ENCODE measurements around the gene PPM1A.
"Not testable (repeated sequence)": the region's sequence is repeated elsewhere in the genome, so short reads cannot be mapped to it uniquely, and the experiment has no call there.

The PPM1A gene

GRCh38 chr14:60272177-60272576 lies 23.2 kb downstream of the PPM1A start:
- no peak for DNase-seq

- DNase-seq: no peak
Observed at GRCh38 chr14:60273956-60274355, 24.9 kb downstream of the PPM1A start.

- no peak for DNase-seq
Observed at GRCh38 chr14:60274448-60274847, 25.4 kb downstream of the PPM1A start.

DNA sequence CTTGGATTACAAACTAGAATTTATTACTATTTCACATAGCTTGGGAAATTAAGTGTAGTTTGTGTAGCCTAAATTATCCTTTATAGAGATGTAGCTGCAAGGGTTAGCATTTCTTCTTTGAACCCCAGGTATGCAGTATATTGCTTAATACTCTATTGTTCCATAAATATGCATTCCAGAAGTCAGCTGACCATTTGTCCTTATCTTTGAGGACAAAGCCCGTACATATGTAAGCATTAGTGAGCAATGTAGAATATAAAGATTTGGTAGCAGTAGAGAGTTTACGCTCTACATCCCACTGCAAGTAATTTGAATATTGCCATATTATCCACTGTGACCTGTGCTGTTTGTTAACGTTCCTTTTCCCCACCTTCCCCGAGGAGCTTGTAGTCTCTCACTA lies 26.9 kb downstream of the PPM1A start:
- DNase-seq: no peak

GRCh38 chr14:60276347-60276746 lies 27.3 kb downstream of the PPM1A start:
- no peak for DNase-seq

- no peak for DNase-seq
Observed at GRCh38 chr14:60277605-60278190, 28.7 kb downstream of the PPM1A start.

GRCh38 chr14:60278350-60278749 lies 29.3 kb downstream of the PPM1A start:
- DNase-seq: no peak

- no peak for DNase-seq
Observed at GRCh38 chr14:60287452-60287851, 38.4 kb downstream of the PPM1A start.

DNA sequence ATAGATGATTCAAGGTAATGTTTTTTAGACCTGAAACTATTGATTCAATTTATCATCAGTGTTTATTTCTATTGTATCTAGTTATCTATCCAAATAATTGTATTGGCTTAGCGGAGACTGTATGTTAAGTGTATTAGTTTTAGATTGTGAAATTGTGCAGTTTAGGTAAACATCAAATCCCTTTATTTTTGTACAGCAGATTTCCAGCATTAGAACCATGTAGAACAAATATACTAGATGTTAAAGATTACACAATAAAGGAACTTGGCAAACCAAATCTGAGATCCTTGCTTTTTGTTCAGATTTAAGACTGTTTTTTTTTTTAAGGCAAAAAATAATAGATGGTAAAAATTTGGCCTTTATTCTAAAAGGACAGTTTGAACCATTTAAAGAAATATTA lies 39.3 kb downstream of the PPM1A start:
- DNase-seq: no peak

- no peak for DNase-seq
Observed at GRCh38 chr14:60294411-60295069, 45.5 kb downstream of the PPM1A start.

GRCh38 chr14:60300019-60300418 lies 51.0 kb downstream of the PPM1A start:
- DNase-seq: no peak

DNA sequence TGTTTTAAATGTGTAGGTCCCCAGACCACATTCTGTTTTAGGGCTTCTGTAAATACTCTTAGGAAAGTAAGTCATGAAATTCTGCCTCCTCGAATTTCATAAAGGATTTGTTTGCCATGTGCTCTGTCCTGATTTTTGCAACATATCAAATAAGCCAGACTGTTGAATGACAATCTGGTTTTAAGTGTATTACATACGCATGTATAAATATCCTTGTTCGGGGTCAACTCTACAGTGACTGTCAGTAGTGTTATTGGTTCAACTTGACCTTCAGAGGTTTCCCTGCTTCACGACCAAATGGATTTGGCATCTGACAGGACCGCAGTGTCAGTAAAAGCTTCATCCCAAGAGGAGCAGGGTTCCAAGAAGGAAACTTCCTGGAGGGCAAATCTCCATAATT lies 52.7 kb downstream of the PPM1A start:
- no peak for DNase-seq

GRCh38 chr14:60302663-60303062 lies 53.6 kb downstream of the PPM1A start:
- DNase-seq: no peak

- no peak for DNase-seq
Observed at GRCh38 chr14:60303745-60304144, 54.7 kb downstream of the PPM1A start.

GRCh38 chr14:60304509-60304908 lies 55.5 kb downstream of the PPM1A start:
- DNase-seq: no peak

GRCh38 chr14:60309867-60310552 lies 61.0 kb downstream of the PPM1A start:
- no peak for DNase-seq

DNA sequence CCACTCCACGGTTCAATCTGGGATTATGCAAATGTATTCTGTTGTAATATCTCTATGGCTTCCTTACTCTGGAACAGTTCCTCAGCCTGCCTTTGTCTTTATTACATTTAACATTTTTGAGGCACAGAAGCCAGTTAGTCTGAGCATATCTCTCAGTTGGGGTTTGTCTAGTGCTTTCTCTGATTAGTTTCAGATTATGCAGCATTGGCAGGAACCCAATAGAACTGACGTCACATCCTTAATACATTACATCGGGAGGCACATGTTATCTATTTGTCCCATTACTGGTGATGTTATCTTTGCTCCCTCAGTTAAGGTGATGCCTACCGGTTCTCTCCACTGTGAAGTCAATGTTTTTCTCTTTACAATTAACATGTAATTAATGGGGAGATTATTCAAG lies 62.4 kb downstream of the PPM1A start:
- no peak for DNase-seq

GRCh38 chr14:60313093-60313492 lies 64.1 kb downstream of the PPM1A start:
- DNase-seq: no peak

- DNase-seq: no peak
Observed at GRCh38 chr14:60315196-60315990, 66.4 kb downstream of the PPM1A start.

- no peak for DNase-seq
Observed at GRCh38 chr14:60317609-60318008, 68.6 kb downstream of the PPM1A start.

DNA sequence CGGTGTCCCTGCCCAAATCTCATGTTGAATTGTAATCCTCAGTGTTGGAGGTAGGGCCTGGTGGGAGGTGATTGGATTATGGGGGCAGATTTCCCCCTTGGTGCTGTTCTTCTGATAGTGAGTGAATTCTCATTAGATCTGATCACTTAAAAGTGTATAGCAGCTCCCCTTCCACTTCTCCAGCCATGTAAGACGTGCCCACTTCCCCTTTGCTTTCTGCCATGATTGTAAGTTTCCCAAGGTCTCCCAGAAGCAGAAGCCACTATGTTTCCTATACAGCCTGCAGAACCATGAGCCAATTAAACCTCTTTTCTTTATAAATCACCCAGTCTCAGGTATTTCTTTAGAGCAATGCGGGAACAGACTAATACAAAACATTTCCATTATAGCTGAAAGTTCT lies 71.8 kb downstream of the PPM1A start:
- DNase-seq: not testable (repeated sequence)

GRCh38 chr14:60323199-60323896 lies 74.3 kb downstream of the PPM1A start:
- no peak for DNase-seq

- DNase-seq: no peak
Observed at GRCh38 chr14:60324837-60325236, 75.8 kb downstream of the PPM1A start.
